Bronchial epithelial cell (primary cell): ENCODE results near the gene GRK5. TPM values are rescaled to one million over a fixed set of nuclear protein-coding genes. Genes with fewer than 3 reads are reported as not detected.
A peak's percentile ranks its signal among the peaks of the same experiment; 100 is the strongest.

ENCODE experiments used
- DNase-seq: peaks from one replicate; pipeline ENCODE4 v3.0.0-alpha.2; 2010; ENCODE audit warnings: low read depth
- FAIRE-seq: peaks from 2 replicates; lab custom pipeline; 2011; peaks lifted over from hg19 to GRCh38; lab: Jason Lieb, UNC
- H3K27me3 ChIP-seq: 2 replicates; pipeline ENCODE4 v1.5.1; 2011; ENCODE audit warnings: low read length; ENCODE audit not compliant: control insufficient read depth, insufficient read depth
- H3K36me3 ChIP-seq: 2 replicates; pipeline ENCODE4 v1.5.1; 2011; ENCODE audit warnings: low read length; ENCODE audit not compliant: control insufficient read depth, insufficient read depth
- H3K4me3 ChIP-seq: 2 replicates; pipeline ENCODE4 v1.5.1; 2011; ENCODE audit warnings: mild to moderate bottlenecking, low read depth, low read length, control low read depth
- total RNA-seq: library from RNA; depleted of rRNA; stranded (reverse); fragments of >200 nt; gene quantifications from 2 replicates; pipeline ENCODE4 v1.2.1, GENCODE V29; 2014
- TF ChIP-seq, protein P1 (sequence below): IDR thresholded peaks from 2 replicates; pipeline ENCODE4 v1.5.1; 2011; ENCODE audit warnings: mild to moderate bottlenecking, moderate library complexity, low read length, control low read depth, inconsistent platforms; ENCODE audit not compliant: insufficient read depth, severe bottlenecking

The GRK5 gene
- total RNA-seq, 1 donor from 2014 or later: 2.4 TPM

GRCh38 chr10:119493155-119493554 is 285.8 kb downstream of the GRK5 start:
- no peaks in the 10 kb centered on the region for H3K27me3 ChIP-seq

GRCh38 chr10:119494236-119495020 is 287.1 kb downstream of the GRK5 start:
- FAIRE-seq: no peak
- TF ChIP-seq, protein P1, sequence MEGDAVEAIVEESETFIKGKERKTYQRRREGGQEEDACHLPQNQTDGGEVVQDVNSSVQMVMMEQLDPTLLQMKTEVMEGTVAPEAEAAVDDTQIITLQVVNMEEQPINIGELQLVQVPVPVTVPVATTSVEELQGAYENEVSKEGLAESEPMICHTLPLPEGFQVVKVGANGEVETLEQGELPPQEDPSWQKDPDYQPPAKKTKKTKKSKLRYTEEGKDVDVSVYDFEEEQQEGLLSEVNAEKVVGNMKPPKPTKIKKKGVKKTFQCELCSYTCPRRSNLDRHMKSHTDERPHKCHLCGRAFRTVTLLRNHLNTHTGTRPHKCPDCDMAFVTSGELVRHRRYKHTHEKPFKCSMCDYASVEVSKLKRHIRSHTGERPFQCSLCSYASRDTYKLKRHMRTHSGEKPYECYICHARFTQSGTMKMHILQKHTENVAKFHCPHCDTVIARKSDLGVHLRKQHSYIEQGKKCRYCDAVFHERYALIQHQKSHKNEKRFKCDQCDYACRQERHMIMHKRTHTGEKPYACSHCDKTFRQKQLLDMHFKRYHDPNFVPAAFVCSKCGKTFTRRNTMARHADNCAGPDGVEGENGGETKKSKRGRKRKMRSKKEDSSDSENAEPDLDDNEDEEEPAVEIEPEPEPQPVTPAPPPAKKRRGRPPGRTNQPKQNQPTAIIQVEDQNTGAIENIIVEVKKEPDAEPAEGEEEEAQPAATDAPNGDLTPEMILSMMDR: no peak

More at GRCh38 chr10:119493155-119493554, 285.8 kb downstream of the GRK5 start:
- no peaks in the 10 kb centered on the region for H3K36me3 ChIP-seq
- TF ChIP-seq, protein P1: no peak
- FAIRE-seq (no peak), DNase-seq (no peak)
- no peak overlapping the region for H3K4me3 ChIP-seq

DNA sequence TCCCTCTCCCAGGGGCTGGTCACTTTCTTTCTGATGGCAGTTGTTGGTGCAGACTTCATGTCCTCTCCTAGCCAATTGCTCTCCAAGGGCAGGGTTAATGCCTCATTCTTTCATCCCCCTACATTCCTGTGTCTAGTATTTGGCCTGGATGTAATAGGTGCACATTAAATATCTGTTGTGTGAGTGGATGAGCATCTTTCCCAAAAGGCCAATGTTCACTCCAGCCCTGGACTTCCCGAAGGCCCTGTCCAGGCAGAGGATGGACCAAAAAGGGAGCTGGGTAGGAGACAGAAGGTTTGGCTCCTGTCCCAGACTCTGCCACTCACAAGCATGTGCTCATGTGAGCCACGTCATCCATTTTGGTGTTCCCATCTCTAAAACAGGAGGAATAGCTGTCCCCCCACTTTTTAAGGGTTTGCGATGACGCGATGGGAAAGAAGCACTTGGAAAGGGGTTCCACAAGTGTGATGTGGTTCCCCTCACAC is 287.7 kb downstream of the GRK5 start:
- TF ChIP-seq, protein P1: no peak
- no peaks in the 10 kb centered on the region for H3K27me3 ChIP-seq
- DNase-seq: no peak
- no peak overlapping the region for H3K4me3 ChIP-seq
- FAIRE-seq: no peak
- H3K36me3 ChIP-seq: no peaks in the 10 kb centered on the region

More at GRCh38 chr10:119494236-119495020, 287.1 kb downstream of the GRK5 start:
- no peak overlapping the region for H3K4me3 ChIP-seq
- peak; percentile 30 for DNase-seq
- no peaks in the 10 kb centered on the region for H3K36me3 ChIP-seq
- H3K27me3 ChIP-seq: no peaks in the 10 kb centered on the region

DNA sequence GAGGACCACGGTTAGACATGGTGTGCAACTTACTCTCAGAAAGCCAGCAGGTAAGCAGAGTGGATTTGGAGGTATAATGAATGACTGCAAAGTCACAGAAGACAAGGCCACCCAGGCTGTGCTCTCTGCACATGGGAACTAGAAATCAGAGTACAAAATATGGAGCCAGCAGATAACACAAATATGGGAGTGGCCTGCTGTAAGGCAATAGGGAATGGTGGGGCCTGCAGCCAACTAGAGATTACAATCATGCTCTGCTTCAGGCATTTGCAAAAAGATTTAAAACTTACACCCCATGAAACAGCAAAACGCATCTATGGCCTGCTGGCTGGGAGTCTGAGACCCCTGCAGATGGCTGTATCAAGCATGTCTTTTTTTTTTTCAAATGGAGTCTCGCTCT is 288.2 kb downstream of the GRK5 start:
- no peaks in the 10 kb centered on the region for H3K36me3 ChIP-seq
- H3K27me3 ChIP-seq: no peaks in the 10 kb centered on the region
- no peak for DNase-seq
- TF ChIP-seq, protein P1: no peak
- no peak overlapping the region for H3K4me3 ChIP-seq
- no peak for FAIRE-seq

DNA sequence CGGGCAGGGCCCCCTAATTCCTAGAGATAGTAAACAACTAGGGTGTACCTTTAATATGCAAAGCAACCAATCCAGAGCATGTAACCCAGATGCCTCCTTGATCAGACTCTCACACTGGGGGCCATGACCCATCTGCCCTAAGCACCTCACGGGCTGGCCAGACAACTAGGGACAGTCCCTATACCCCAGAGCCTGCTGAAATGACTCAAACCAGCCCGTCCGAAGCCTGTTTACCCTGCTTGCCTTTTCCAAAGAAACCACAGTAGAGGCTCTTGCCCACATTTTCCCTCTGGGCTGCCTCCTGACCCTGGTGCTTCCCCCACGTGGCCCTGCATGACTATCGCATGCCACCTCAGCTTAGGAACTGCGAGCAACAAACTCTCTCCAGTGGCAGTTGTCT is 288.9 kb downstream of the GRK5 start:
- DNase-seq: no peak
- Histone ChIP-seq H3K36me3 (no peaks in the 10 kb centered on the region), H3K4me3 (no peak overlapping the region), H3K27me3 (no peaks in the 10 kb centered on the region)
- TF ChIP-seq, protein P1: no peak
- no peak for FAIRE-seq
